Dermis blood vessel endothelial cell (primary cell): ENCODE results near the gene SLC31A2. TPM values are rescaled to one million over a fixed set of nuclear protein-coding genes. Genes with fewer than 3 reads are reported as not detected.
A peak's percentile ranks its signal among the peaks of the same experiment; 100 is the strongest.

Experiments
- DNase-seq: peaks from one replicate; pipeline ENCODE4 v3.0.0; 2010
- total RNA-seq: library from RNA; depleted of rRNA; stranded (reverse); fragments of >200 nt; gene quantifications from 2 replicates; pipeline ENCODE4 v1.2.3, GENCODE V29; 2014

The SLC31A2 gene
- total RNA-seq, 1 donor from 2014 or later = 7.3 TPM

GRCh38 chr9:113151696-113152630, 1.2 kb downstream of the SLC31A2 start:
- no peak for DNase-seq

DNA sequence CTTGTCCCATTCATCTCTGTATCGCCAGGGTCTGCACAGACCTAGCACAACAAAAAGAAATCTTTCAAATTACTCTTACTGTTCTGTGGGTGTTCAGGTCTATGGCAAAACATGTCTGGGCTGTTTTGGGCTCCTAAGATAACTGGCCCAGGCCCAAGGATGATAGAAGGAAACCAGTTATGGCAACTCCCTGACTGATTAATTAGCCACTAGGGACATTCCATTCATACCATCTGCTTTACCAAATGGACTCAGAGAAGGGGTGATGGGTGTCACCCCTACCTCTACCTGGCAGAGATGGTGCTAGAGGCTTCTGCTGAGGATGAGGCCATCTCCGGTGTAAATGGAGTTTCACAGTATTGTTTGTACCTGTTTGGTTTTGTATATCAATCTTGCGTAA, 1.9 kb downstream of the SLC31A2 start:
- DNase-seq = no peak

- DNase-seq = no peak
Measured at GRCh38 chr9:113153599-113153998, 2.8 kb downstream of the SLC31A2 start.

DNA sequence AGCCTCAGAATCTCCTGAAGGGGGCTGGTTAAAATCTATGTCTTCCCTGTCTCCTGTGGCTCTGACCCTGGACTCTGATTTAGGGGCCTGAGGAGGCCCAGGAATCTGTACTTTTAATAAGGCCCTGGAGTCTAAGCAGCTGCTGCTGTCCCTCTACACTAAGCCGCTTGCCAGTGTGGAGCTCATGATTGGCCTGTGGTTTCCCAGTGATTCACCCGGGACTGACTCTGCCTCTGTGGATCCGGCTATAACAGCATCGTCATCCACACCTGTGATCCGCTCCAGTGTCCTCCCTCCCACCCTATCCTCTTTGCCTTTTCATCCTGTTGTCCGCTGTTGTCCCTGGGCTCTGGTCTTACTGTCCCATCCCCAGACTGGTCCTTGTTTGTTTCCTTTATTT, 3.7 kb downstream of the SLC31A2 start:
- DNase-seq = no peak

- no peak for DNase-seq
Measured at GRCh38 chr9:113154946-113155345, 4.1 kb downstream of the SLC31A2 start.

DNA sequence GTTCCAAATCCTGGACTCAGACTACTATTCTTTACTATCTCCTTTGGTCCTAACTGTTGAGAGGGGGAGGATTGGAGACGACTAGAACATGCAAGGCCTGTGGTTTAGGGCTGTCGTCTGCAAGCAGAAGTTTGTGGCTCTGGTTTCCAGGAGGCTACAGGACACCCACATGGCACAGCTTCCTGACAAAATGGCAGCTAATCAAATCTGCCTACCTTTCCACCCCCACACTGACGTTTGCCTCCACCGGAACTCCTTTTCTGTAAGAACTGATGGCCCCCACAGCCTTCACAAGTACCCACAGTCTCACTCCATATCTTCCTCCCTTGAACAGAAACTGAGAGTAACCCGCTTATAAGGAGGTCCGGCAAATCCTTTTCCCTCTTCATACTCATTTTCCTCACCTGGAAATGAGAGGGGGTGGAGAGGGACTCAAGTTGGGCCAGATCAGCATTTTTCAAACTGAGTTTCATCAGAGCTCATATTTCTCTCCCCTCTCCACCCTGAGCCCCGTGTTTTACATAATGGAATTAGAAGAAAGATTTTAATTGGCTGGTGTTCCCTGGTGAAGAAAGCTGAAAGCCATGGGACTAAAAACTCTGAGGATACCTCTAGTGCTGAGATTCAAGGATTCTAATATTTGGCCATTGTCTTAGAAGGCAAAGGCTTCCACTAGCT, 5.2 kb downstream of the SLC31A2 start:
- no peak for DNase-seq

DNA sequence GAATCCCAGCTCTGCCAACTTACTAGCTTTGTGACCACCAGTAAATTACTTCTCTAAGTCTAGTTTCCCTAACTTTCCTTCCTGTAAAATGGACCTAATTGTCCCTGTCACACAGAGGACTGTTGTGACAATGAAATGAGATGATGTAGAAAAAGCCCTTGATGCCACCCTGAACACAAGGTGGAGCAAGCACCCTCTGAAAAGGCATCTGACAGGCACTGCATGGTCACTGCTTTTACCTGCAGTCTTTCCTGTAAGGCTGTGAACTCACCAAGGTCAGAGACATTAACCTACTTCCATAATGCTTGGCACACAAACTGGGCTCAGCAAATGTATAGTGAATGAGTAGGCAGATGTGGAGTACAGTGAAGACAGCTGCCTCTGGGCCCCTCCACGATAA, 6.1 kb downstream of the SLC31A2 start:
- no peak for DNase-seq

GRCh38 chr9:113158446-113158845, 7.6 kb downstream of the SLC31A2 start:
- DNase-seq = no peak

DNA sequence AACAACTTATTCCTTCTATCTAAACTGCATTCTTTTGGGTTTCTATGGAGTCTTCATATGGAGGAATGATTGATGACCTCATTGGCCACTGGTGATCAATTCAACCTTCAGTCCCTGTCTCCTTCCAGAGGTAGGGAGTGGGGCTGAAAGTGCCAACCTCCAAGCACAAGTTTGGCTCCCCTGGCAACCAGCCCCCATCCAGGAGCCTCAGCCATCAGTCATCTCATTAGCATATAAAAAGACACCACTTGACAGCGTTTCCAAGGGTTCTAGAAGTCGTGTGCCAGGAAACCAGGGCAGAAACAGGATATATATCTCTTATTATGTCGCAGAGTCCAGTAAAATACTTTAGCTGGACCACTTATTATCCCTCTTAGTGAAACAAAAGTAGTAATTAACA, 9.8 kb downstream of the SLC31A2 start:
- no peak for DNase-seq

DNA sequence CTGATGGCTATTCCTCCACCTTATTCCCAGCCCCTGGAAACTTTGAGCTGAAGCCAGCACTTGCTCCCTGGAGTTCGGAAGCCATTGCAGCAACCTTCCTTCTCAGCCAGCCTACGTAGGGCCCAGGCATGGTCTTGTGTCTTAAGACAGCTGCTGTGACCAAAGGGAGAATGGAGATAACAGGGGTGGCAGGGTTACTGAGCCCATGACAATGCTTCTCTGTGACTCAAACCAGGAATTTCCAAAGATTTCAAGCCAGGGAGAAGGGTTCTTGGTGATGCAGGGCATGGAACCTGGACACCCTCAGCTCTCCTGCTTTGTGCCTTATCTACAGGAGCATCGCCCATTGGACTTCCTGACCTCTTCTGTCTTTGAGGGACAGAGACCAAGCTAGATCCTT, 12.2 kb downstream of the SLC31A2 start:
- no peak for DNase-seq

DNA sequence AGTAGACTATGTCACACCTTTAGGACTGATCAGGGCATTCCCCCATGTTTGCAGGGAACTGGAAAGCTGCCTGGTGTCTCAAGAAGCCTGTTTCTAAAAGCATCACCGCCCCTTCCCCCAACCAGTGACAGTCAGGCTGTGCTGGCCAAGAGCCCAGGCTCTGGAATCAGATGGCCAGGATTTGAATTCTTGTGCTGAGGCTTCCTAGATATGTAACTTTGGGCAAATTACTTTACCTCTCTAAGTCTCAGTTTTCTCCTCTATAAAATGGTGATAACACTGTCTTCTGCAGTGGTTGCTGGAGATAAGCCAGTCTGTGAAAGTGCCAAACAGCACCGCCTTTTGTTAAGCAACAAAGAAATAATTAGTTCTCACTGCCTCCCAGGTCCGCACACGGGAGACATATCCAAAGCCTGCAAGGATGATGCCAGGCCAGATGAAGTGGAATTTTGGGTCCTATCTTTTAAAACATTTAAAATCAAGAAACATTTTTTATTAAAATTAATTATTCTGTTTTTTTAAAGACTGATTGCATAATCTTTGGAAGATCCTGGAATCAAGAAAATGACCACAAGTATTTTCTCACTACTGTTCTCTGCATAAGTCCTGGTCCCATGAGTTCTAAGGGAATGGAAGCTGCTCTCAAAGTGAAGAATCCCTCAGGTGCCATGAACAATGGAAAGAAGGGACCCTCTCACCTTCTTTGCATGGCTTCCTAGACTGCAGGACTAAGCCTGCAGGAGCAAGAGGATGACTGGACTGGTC, 13.9 kb downstream of the SLC31A2 start:
- no peak for DNase-seq

- no peak for DNase-seq
Measured at GRCh38 chr9:113166039-113166438, 15.2 kb downstream of the SLC31A2 start.

DNA sequence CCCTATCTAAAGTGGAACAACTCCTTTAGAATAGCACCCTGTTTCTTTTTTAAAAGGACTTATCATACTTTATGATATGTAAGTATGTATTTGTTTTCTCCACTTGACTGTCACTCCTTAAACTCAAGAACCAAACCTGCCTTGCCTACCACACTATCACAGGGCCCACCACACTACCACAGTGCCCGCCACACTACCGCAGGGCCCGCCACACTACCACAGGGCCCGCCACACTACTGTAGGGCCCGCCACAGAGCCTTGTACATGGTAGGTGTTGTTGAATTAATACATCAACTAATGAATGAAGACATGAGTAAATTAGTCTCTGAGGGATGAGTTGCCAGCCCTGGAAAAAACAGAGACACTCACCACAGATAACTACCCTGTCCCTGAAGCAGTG, 18.0 kb downstream of the SLC31A2 start:
- no peak for DNase-seq

GRCh38 chr9:113173341-113173740, 22.5 kb downstream of the SLC31A2 start:
- no peak for DNase-seq

- DNase-seq = no peak
Measured at GRCh38 chr9:113176803-113177202, 26.0 kb downstream of the SLC31A2 start.

DNA sequence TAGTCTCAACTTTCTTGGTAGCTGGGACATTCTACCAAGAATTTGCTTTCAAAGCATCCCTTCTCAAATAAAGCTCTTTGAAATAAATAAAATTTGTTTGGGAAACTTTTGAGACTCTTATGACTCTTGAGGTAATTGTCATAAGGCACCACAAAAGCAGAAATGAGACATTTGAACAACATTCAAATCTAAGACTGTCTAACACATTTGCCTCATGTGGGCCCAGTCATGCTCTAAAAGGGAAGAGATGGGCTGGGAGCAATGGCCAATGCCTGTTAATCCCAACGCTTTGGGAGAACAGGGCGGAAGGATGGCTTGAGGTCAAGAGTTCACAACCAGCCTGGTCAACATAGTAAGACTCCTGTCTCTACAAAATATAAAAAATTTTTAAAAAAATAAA, 26.4 kb downstream of the SLC31A2 start:
- no peak for DNase-seq

DNA sequence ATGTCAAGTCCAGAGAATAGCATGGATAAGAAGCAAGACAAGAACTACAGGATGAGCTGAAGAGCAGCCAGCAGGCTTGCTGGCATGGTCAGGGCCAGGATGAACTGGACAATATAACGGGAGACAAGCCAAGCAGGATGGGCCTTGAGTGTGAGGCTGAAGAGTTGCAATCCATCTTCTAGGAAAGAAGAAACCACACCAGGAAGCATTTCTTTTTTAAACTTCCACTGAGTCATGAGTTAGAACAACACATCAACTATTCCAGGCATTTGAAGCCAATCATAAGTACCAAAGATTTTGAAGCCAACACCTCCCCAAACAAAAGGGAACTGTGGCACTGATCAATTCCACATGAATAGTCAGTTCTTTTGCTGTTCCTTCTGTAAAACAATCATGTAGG, 27.3 kb downstream of the SLC31A2 start:
- DNase-seq = peak; percentile 32

- no peak for DNase-seq
Measured at GRCh38 chr9:113179839-113180238, 29.0 kb downstream of the SLC31A2 start.

DNA sequence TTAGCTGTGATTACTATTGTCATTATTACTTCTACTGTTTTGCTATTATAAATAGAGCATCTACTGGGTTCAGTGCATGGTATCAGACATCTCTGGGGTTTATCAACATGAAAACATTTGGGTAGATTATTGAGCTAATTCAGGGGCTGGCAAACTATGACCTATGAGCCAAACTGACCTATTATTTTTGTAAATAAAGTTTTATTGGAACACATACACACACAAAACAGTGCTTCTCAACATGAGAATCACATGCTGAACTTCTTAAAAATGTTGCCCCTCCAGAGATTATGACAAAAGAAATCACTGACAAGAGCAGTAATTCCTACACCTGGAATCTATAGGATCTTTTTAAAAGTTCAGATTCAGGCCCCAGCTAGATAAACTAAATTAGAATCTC, 30.4 kb downstream of the SLC31A2 start:
- DNase-seq = no peak

GRCh38 chr9:113183956-113184488, 33.2 kb downstream of the SLC31A2 start:
- no peak for DNase-seq

GRCh38 chr9:113184539-113184938, 33.7 kb downstream of the SLC31A2 start:
- DNase-seq = no peak

DNA sequence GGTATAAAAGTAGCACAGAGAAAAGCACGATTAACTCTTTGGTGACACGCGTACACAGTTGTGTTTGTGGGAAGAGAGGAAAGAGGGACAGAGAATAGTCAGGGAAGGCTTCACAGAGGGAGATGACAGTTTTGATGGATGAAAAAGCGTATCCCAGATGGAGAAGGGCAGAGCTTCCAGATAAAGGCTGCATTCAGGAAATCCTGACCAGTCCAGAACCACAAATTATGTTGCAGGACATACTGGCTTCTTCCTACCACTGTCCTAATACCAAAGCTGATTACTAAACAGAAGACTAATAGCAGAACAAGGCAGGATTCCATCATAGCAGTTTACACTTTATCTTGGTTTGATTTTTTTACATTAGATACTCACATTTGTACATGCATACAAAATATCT, 34.5 kb downstream of the SLC31A2 start:
- no peak for DNase-seq

- no peak for DNase-seq
Measured at GRCh38 chr9:113186137-113186755, 35.4 kb downstream of the SLC31A2 start.
